Neutrophil (primary cell): Measurements from ENCODE around the gene NCDN.

Experiments used
- H3K27ac ChIP-seq: fragments of 200-600 bp; sonication (generic); 2 replicates; pipeline ENCODE4 v1.5.1; 2016; ENCODE audit warnings: mild to moderate bottlenecking, moderate library complexity
- H3K27me3 ChIP-seq: fragments of 200-600 bp; sonication (generic); 2 replicates; pipeline ENCODE4 v1.6.0; 2016; ENCODE audit warnings: mild to moderate bottlenecking
- H3K36me3 ChIP-seq: fragments of 200-600 bp; sonication (generic); 2 replicates; pipeline ENCODE4 v1.5.1; 2017
- H3K4me1 ChIP-seq, 2 experiments: fragments of 200-600 bp in 1 of 2; sonication (generic) in 1 of 2; 1 replicate in 1 of 2; 2 replicates in 1 of 2; pipeline versions ENCODE4 v1.5.1 to v1.6.1; 2013 to 2016; ENCODE audit warnings: low read depth in 1 of 2, low read length in 1 of 2, mild to moderate bottlenecking in 1 of 2, moderate library complexity in 1 of 2; ENCODE audit not compliant: control insufficient read depth in 1 of 2, insufficient read depth in 1 of 2
- H3K4me3 ChIP-seq, 2 experiments: fragments of 200-600 bp in 1 of 2; sonication (generic) in 1 of 2; 1 replicate in 1 of 2; 2 replicates in 1 of 2; pipeline ENCODE4 v1.5.1; 2013 to 2016; ENCODE audit warnings: low read depth in 1 of 2, low read length in 1 of 2, mild to moderate bottlenecking in 1 of 2, moderate library complexity in 1 of 2
- H3K9me3 ChIP-seq: fragments of 200-600 bp; sonication (generic); 2 replicates; pipeline ENCODE4 v1.5.1; 2016
- CTCF ChIP-seq: fragments of 200-600 bp; sonication (generic); IDR thresholded peaks from 2 replicates; pipeline ENCODE4 v1.5.1; 2016; ENCODE audit warnings: antibody characterized with exemption

Gene NCDN

GRCh38 chr1:35519432-35519831 is 38.2 kb upstream of the NCDN start:
- TF ChIP-seq CTCF = no peak
- Histone ChIP-seq H3K27ac (no peak overlapping the region), H3K27me3 (no peaks in the 10 kb centered on the region), H3K4me3 (no peak overlapping the region), H3K4me1 (no peaks in the 10 kb centered on the region), H3K9me3 (no peaks in the 10 kb centered on the region), H3K36me3 (no peaks in the 10 kb centered on the region)

GRCh38 chr1:35524106-35524505 is 33.5 kb upstream of the NCDN start:
- no peaks in the 10 kb centered on the region for H3K36me3 ChIP-seq
- no peaks in the 10 kb centered on the region for H3K27me3 ChIP-seq
- no peaks in the 10 kb centered on the region for H3K4me1 ChIP-seq
- no peak overlapping the region for H3K27ac ChIP-seq
- no peaks in the 10 kb centered on the region for H3K9me3 ChIP-seq
- no peak overlapping the region for H3K4me3 ChIP-seq
- TF ChIP-seq CTCF = no peak

GRCh38 chr1:35530168-35530567 is 27.4 kb upstream of the NCDN start:
- TF ChIP-seq CTCF = no peak
- Histone ChIP-seq H3K27me3 (no peaks in the 10 kb centered on the region), H3K4me1 (no peaks in the 10 kb centered on the region), H3K9me3 (no peaks in the 10 kb centered on the region), H3K4me3 (no peak overlapping the region), H3K36me3 (peaks cover 10% of the 10 kb centered on the region), H3K27ac (no peak overlapping the region)

GRCh38 chr1:35530946-35531345 is 26.7 kb upstream of the NCDN start:
- Histone ChIP-seq H3K27ac (no peak overlapping the region), H3K4me1 (no peaks in the 10 kb centered on the region), H3K36me3 (peaks cover 10% of the 10 kb centered on the region), H3K27me3 (no peaks in the 10 kb centered on the region), H3K4me3 (no peak overlapping the region), H3K9me3 (no peaks in the 10 kb centered on the region)
- no peak for TF ChIP-seq CTCF

- no peak for TF ChIP-seq CTCF
Measured at GRCh38 chr1:35531368-35531767, 26.2 kb upstream of the NCDN start.

More at GRCh38 chr1:35531368-35531767, 26.2 kb upstream of the NCDN start:
- no peaks in the 10 kb centered on the region for H3K27me3 ChIP-seq
- no peaks in the 10 kb centered on the region for H3K9me3 ChIP-seq
- no peak overlapping the region for H3K27ac ChIP-seq
- no peaks in the 10 kb centered on the region for H3K4me1 ChIP-seq
- no peak overlapping the region for H3K4me3 ChIP-seq
- peaks cover 10% of the 10 kb centered on the region for H3K36me3 ChIP-seq
